ENCODE measurements around the gene GAL3ST3. TPM values are rescaled to one million over a fixed set of nuclear protein-coding genes. Genes with fewer than 3 reads are reported as not detected.
A peak's percentile ranks its signal among the peaks of the same experiment; 100 is the strongest.

The GAL3ST3 gene
- total RNA-seq, 1 donor from 2014 or later = 0.34 TPM

DNA sequence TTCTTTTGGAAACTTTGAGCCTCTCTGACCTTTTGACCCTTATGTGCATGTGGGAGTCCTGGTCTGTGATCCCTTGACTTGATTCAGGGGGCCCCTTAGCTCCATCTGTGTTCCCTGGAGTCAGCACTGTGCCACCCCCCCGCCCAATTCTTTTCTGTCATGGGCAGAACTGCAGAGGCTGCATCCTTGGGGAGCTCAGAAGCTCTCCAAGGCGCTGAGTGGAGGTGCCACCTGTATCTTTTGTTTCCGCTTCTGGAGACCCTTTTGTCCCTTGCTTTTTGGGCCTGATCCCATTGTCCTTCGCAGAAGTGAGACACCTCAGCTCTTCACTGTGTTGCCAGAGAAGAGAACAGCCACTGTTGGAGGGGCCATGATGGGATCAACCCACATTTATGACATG, 18.7 kb upstream of the GAL3ST3 start:
- H3K27ac Mint-ChIP-seq = peak overlapping the region; percentile 27
- intact Hi-C loops (cut with micrococcal nuclease) = loop anchor here (1.0 to 2.0 kb wide), 2 partner anchors 59 to 67 kb away; no protein-coding TSS in a partner anchor
- H3K4me1 Mint-ChIP-seq (ENCODE audit: low read depth) = peaks cover 71% of the 10 kb centered on the region
- H3K9me3 Mint-ChIP-seq = no peaks in the 10 kb centered on the region
- H3K27me3 Mint-ChIP-seq (ENCODE audit: insufficient read depth) = no peaks in the 10 kb centered on the region
- no peak overlapping the region for H3K4me3 Mint-ChIP-seq
- no peak for DNase-seq (ENCODE audit: low spot score)
- peaks cover 61% of the 10 kb centered on the region for H3K36me3 Mint-ChIP-seq (ENCODE audit: low read depth)

- no peak for DNase-seq (ENCODE audit: low spot score)
- peaks cover 62% of the 10 kb centered on the region for H3K4me1 Mint-ChIP-seq (ENCODE audit: low read depth)
- peak overlapping the region; percentile 45 for H3K27ac Mint-ChIP-seq
- H3K27me3 Mint-ChIP-seq (ENCODE audit: insufficient read depth) = no peaks in the 10 kb centered on the region
- no peak overlapping the region for H3K4me3 Mint-ChIP-seq
- H3K36me3 Mint-ChIP-seq (ENCODE audit: low read depth) = peaks cover 54% of the 10 kb centered on the region
- intact Hi-C loops (cut with micrococcal nuclease) = no loop called here
- H3K9me3 Mint-ChIP-seq = no peaks in the 10 kb centered on the region
Observed at GRCh38 chr11:66066751-66067150, 17.8 kb upstream of the GAL3ST3 start.

DNA sequence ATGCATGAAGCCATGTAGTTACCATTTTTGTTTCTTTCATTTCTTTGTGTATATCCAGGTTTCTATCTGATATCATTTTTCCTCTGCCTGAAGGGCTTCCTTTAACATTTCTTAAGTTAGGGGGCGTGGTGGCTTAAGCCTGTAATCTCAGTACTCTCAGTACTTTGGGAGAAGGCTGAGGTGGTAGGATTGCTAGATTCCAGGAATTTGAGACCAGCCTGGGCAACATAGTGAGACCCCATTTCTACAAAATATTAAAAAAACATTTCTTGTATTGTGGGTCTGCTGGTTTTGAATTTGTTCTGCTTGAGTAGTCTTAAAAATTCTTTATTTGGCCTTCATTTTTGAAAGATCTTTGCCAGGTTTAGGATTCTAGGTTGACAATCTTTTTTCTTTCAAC, 15.6 kb upstream of the GAL3ST3 start:
- H3K36me3 Mint-ChIP-seq (ENCODE audit: low read depth) = peaks cover 61% of the 10 kb centered on the region
- no peaks in the 10 kb centered on the region for H3K27me3 Mint-ChIP-seq (ENCODE audit: insufficient read depth)
- no peak overlapping the region for H3K4me3 Mint-ChIP-seq
- DNase-seq (ENCODE audit: low spot score) = no peak
- H3K27ac Mint-ChIP-seq = peak overlapping the region; percentile 17
- intact Hi-C loops (cut with micrococcal nuclease) = no loop called here
- peaks cover 69% of the 10 kb centered on the region for H3K4me1 Mint-ChIP-seq (ENCODE audit: low read depth)
- no peaks in the 10 kb centered on the region for H3K9me3 Mint-ChIP-seq

- H3K27ac Mint-ChIP-seq = peak overlapping the region; percentile 36
- no peak overlapping the region for H3K4me3 Mint-ChIP-seq
- intact Hi-C loops (cut with micrococcal nuclease) = no loop called here
- no peaks in the 10 kb centered on the region for H3K9me3 Mint-ChIP-seq
- peaks cover 63% of the 10 kb centered on the region for H3K4me1 Mint-ChIP-seq (ENCODE audit: low read depth)
- DNase-seq (ENCODE audit: low spot score) = no peak
- H3K36me3 Mint-ChIP-seq (ENCODE audit: low read depth) = peaks cover 63% of the 10 kb centered on the region
- H3K27me3 Mint-ChIP-seq (ENCODE audit: insufficient read depth) = no peaks in the 10 kb centered on the region
Observed at GRCh38 chr11:66063900-66064299, 14.9 kb upstream of the GAL3ST3 start.

DNA sequence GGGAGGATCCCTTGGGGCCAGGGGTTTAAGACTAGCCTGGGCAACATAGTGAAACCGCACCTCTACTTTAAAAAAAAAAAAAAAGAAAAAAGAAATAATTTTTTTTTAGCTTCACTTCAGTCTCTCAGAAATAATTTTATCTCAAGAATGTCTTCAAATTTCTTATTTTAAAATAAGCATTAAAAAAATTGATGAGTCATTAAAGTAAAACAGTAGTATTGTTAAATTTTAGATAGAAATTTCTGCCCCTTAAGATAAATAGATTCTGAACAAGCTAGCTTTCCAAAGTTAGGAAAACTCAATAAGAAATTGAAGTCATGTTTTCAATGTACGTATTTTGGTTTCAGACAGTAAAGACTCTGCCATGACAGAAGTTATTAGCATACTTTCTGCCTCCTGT, 13.4 kb upstream of the GAL3ST3 start:
- Mint-ChIP-seq H3K36me3 (ENCODE audit: low read depth) (peaks cover 65% of the 10 kb centered on the region), H3K4me1 (ENCODE audit: low read depth) (peaks cover 52% of the 10 kb centered on the region), H3K27me3 (ENCODE audit: insufficient read depth) (no peaks in the 10 kb centered on the region), H3K9me3 (no peaks in the 10 kb centered on the region), H3K4me3 (no peak overlapping the region), H3K27ac (peak overlapping the region; percentile 57)
- no peak for DNase-seq (ENCODE audit: low spot score)
- intact Hi-C loops (cut with micrococcal nuclease) = no loop called here

- H3K27ac Mint-ChIP-seq = peak overlapping the region; percentile 89
- peaks cover 41% of the 10 kb centered on the region for H3K4me1 Mint-ChIP-seq (ENCODE audit: low read depth)
- no peaks in the 10 kb centered on the region for H3K9me3 Mint-ChIP-seq
- no peaks in the 10 kb centered on the region for H3K27me3 Mint-ChIP-seq (ENCODE audit: insufficient read depth)
- peaks cover 63% of the 10 kb centered on the region for H3K36me3 Mint-ChIP-seq (ENCODE audit: low read depth)
- intact Hi-C loops (cut with micrococcal nuclease) = no loop called here
- no peak for DNase-seq (ENCODE audit: low spot score)
- H3K4me3 Mint-ChIP-seq = no peak overlapping the region
Observed at GRCh38 chr11:66061268-66061667, 12.3 kb upstream of the GAL3ST3 start.

DNA sequence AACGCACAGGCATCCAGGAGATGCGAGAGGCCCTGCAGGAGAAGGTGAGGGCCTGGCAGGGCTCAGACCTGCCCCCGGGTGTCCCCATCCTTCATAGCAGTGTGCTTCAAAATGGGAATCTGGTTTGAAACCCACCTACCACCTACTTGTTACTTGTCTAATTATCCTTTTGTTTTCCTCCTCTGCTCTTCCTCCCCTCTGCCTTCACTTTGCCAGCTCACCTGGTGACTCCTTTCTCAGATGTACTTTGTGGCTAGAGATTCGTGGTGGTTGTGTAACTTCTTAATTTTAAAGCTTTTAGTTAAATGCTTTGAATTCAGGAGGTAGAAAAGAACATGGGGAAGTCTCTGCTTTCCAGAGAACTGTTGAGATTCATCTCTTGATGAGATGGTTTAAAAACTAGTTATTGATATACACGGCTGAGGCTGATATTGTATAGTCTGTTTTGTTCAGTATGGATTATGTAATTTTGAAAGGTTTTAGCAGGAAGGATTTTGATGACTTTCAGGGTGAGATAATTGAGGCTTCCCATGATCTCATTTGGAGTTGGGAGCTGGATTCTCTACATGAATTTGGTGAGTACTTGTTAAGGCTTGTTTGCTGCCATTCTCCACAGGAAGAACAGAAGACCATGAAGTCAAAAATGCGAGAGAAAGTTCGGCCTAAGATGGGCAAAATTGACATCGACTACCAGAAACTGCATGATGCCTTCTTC, 11.2 kb upstream of the GAL3ST3 start:
- intact Hi-C loops (cut with micrococcal nuclease) = loop anchor here (10.0 kb wide), 1 partner anchor 285 kb away; the partner anchor contains the start of genes B4GAT1 and BRMS1
- H3K9me3 Mint-ChIP-seq = no peaks in the 10 kb centered on the region
- peak overlapping the region; percentile 3 for H3K27ac Mint-ChIP-seq
- H3K4me1 Mint-ChIP-seq (ENCODE audit: low read depth) = peaks cover 42% of the 10 kb centered on the region
- DNase-seq (ENCODE audit: low spot score) = no peak
- no peak overlapping the region for H3K4me3 Mint-ChIP-seq
- H3K36me3 Mint-ChIP-seq (ENCODE audit: low read depth) = peaks cover 65% of the 10 kb centered on the region
- no peaks in the 10 kb centered on the region for H3K27me3 Mint-ChIP-seq (ENCODE audit: insufficient read depth)

DNA sequence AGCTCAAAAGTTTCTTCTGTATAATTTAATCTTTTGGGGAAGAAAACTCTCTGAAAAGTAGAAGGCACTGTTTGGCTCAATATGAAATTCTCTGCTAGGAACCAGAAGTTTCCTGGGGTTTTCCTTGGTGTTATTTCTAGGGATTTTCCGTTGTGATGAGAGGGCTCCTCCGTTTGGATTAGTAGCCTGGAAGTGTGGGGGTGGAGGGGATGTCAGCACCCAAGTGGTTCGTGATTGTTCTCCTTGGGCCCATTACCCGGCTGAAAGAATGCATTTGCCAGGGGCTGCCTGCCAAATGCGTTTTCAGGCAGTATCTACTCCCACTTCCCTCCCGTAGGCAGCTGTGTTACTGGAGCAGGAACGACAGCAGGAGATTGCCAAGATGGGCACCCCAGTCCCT, 7.5 kb upstream of the GAL3ST3 start:
- H3K36me3 Mint-ChIP-seq (ENCODE audit: low read depth) = peaks cover 60% of the 10 kb centered on the region
- DNase-seq (ENCODE audit: low spot score) = no peak
- no peak overlapping the region for H3K4me3 Mint-ChIP-seq
- peaks cover 42% of the 10 kb centered on the region for H3K4me1 Mint-ChIP-seq (ENCODE audit: low read depth)
- intact Hi-C loops (cut with micrococcal nuclease) = loop anchor here (10.0 kb wide), 1 partner anchor 288 kb away; the partner anchor contains the start of genes B4GAT1 and BRMS1
- no peak overlapping the region for H3K27ac Mint-ChIP-seq
- H3K27me3 Mint-ChIP-seq (ENCODE audit: insufficient read depth) = no peaks in the 10 kb centered on the region
- no peaks in the 10 kb centered on the region for H3K9me3 Mint-ChIP-seq

DNA sequence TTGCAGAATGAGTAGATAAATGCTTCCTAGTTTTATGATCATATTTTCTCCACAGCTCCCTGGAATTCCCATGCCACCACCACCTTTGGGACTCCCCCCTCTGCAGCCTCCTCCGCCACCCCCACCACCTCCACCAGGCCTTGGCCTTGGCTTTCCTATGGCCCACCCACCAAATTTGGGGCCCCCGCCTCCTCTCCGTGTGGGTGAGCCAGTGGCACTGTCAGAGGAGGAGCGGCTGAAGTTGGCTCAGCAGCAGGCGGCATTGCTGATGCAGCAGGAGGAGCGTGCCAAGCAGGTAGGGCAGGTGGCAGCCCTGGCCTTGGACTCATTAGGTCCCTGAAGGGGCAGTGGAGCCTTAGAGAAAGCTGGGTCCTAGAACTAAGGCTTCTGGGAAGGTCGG, 6.1 kb upstream of the GAL3ST3 start:
- peaks cover 39% of the 10 kb centered on the region for H3K4me1 Mint-ChIP-seq (ENCODE audit: low read depth)
- no peaks in the 10 kb centered on the region for H3K9me3 Mint-ChIP-seq
- intact Hi-C loops (cut with micrococcal nuclease) = loop anchor here (10.0 kb wide), 1 partner anchor 290 kb away; the partner anchor contains the start of genes B4GAT1 and BRMS1
- H3K27me3 Mint-ChIP-seq (ENCODE audit: insufficient read depth) = no peaks in the 10 kb centered on the region
- H3K27ac Mint-ChIP-seq = no peak overlapping the region
- no peak overlapping the region for H3K4me3 Mint-ChIP-seq
- no peak for DNase-seq (ENCODE audit: low spot score)
- H3K36me3 Mint-ChIP-seq (ENCODE audit: low read depth) = peaks cover 48% of the 10 kb centered on the region

DNA sequence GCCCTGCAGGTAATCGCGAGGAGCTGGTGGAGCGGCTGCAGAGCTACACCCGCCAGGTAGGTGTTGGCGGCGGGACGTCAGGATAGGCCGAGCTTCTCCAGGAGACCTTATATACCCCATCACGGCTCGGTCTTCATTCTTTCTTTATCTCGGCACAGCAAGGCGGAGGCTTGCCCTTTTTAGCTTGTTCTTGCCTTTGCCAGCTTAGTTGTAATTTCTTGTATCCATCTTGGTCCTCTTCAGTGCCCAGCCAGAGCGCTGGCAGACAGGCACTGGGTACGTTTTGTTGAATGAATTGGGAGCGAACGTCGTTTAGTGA, 3.7 kb upstream of the GAL3ST3 start:
- H3K4me1 Mint-ChIP-seq (ENCODE audit: low read depth) = peaks cover 33% of the 10 kb centered on the region
- H3K27me3 Mint-ChIP-seq (ENCODE audit: insufficient read depth) = peaks cover 4% of the 10 kb centered on the region
- peak overlapping the region; percentile 97 for H3K27ac Mint-ChIP-seq
- no peak for DNase-seq (ENCODE audit: low spot score)
- intact Hi-C loops (cut with micrococcal nuclease) = loop anchor here (1.0 to 10.0 kb wide), 6 partner anchors 17 to 292 kb away; partner anchors contain the start of genes B4GAT1, BANF1, BRMS1 and CCDC85B
- H3K9me3 Mint-ChIP-seq = no peaks in the 10 kb centered on the region
- H3K36me3 Mint-ChIP-seq (ENCODE audit: low read depth) = peaks cover 34% of the 10 kb centered on the region
- H3K4me3 Mint-ChIP-seq = peak overlapping the region; percentile 100

DNA sequence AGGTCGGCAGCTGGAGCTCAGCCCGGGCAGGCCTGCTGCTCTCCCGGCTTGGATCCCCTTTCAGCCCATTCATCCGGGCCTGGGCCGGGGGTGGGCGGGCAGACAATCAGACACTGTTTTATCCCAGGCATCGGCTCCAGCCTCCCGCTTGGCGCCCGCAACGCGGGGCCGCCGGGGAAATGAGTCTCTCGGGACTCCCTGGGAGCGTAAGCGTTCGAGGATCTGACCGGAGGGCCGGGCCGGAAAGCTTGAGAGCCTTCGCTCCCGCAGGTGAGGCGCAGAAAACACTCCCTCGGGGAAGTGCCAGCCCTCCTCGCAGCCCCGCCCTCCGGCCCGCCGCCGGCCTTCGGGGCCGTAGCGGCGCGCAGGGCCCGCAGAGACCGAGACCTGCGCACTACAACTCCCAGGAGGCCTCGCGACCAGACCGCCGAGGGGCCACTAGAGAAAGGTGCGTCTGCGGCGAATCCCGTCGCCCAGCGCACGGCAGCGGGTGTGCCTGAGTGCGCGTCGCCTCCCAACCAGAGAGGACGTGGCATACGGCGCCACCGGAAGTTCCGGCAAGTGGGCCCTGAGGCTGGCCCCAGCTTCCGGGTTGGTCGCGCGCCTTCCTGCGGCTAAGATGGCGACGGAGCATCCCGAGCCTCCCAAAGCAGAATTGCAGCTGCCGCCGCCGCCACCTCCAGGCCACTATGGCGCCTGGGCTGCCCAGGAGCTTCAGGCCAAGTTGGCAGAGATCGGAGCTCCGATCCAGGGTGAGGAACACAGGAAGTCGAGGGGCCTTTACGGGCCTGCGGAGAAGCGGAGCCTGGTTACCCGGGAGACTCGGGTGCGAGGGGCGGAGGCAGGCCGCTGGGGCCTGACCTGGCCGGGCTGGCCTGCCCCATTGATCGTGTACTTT, 3.1 kb upstream of the GAL3ST3 start, which contains the start of gene SF3B2:
Gene SF3B2, plus strand, starts transcription at position 599 of the 898 bp plus-strand sequence. Its CDS starts 21 bp downstream, at position 620.
- intact Hi-C loops (cut with micrococcal nuclease) = loop anchor here (1.0 to 10.0 kb wide), 6 partner anchors 17 to 293 kb away; partner anchors contain the start of genes B4GAT1, BANF1, BRMS1 and CCDC85B
- H3K4me3 Mint-ChIP-seq = peak within 1 kb of the TSS; percentile 100
- H3K27me3 Mint-ChIP-seq (ENCODE audit: insufficient read depth) = peaks cover 4% of the 10 kb centered on the region
- peaks cover 28% of the 10 kb centered on the region for H3K36me3 Mint-ChIP-seq (ENCODE audit: low read depth)
- peak; percentile 97 for DNase-seq (ENCODE audit: low spot score)
- no peaks in the 10 kb centered on the region for H3K9me3 Mint-ChIP-seq
- H3K4me1 Mint-ChIP-seq (ENCODE audit: low read depth) = peaks cover 33% of the 10 kb centered on the region
- H3K27ac Mint-ChIP-seq = peak within 1 kb of the TSS; percentile 97

GRCh38 chr11:66051371-66051765, 2.4 kb upstream of the GAL3ST3 start:
- no peaks in the 10 kb centered on the region for H3K9me3 Mint-ChIP-seq
- H3K36me3 Mint-ChIP-seq (ENCODE audit: low read depth) = peaks cover 23% of the 10 kb centered on the region
- peak overlapping the region; percentile 100 for H3K4me3 Mint-ChIP-seq
- no peak for DNase-seq (ENCODE audit: low spot score)
- H3K27me3 Mint-ChIP-seq (ENCODE audit: insufficient read depth) = peaks cover 4% of the 10 kb centered on the region
- intact Hi-C loops (cut with micrococcal nuclease) = loop anchor here (5.0 to 10.0 kb wide), 2 partner anchors 159 to 293 kb away; partner anchors contain the start of genes B4GAT1, BRMS1 and CCDC85B
- H3K27ac Mint-ChIP-seq = peak overlapping the region; percentile 83
- peaks cover 33% of the 10 kb centered on the region for H3K4me1 Mint-ChIP-seq (ENCODE audit: low read depth)

All from activated T-helper 1 cell treated with anti-CD3 and anti-CD28 coated beads, Interleukin-12 subunit alpha, Interleukin-12 subunit beta, Interleukin-2, Interleukin-4 antibody, amounts not matched to agents 30 ng/mL and 10 ng/mL and 1 ng/mL, durations not matched to agents 14 hours and 24 hours and 36 hours (primary cell).